SK-N-MC (cell line): ENCODE measurements around the gene FBXW11.
"Not testable (repeated sequence)": the region's sequence is repeated elsewhere in the genome, so short reads cannot be mapped to it uniquely, and the experiment has no call there.

Source experiments
- DNase-seq: peaks from one replicate; pipeline ENCODE4 v3.0.0-alpha.2; 2011; ENCODE audit warnings: low read depth, low spot score
- H3K27ac ChIP-seq: fragments of 200-600 bp; sonication (generic); 2 replicates; pipeline ENCODE4 v1.5.1; 2016; ENCODE audit warnings: mixed run types
- H3K36me3 ChIP-seq: fragments of 200-600 bp; sonication (generic); 2 replicates; pipeline ENCODE4 v1.6.1; 2017; ENCODE audit warnings: antibody characterized with exemption, low read length, mixed read lengths; ENCODE audit not compliant: insufficient read depth
- H3K4me3 ChIP-seq: fragments of 200-600 bp; sonication (generic); 2 replicates; pipeline ENCODE4 v1.5.1; 2016
- H3K9ac ChIP-seq: fragments of 200-600 bp; sonication (generic); 2 replicates; pipeline ENCODE4 v1.8.0; 2017; ENCODE audit warnings: mixed run types, mixed read lengths; ENCODE audit not compliant: insufficient read length
- H3K9me3 ChIP-seq: fragments of 200-600 bp; sonication (generic); 2 replicates; pipeline ENCODE4 v1.6.1; 2017; ENCODE audit warnings: low read depth, mild to moderate bottlenecking, antibody characterized with exemption, low read length, moderate library complexity, mixed read lengths
- EZH2 ChIP-seq: fragments of 200-600 bp; sonication (generic); IDR thresholded peaks from one replicate; pipeline ENCODE4 v1.6.1; 2017; ENCODE audit warnings: antibody characterized with exemption
- FOXP2 ChIP-seq: optimal IDR thresholded peaks from 2 replicates; pipeline ENCODE3; 2011; ENCODE audit warnings: mild to moderate bottlenecking, moderate library complexity; ENCODE audit not compliant: insufficient read depth; ENCODE audit errors: extremely low read length, control extremely low read depth
- POLR2AphosphoS5 ChIP-seq: IDR thresholded peaks from 2 replicates; pipeline ENCODE4 v1.6.1; 2012; ENCODE audit warnings: mild to moderate bottlenecking, low read depth, low read length, borderline replicate concordance

Gene FBXW11

DNA sequence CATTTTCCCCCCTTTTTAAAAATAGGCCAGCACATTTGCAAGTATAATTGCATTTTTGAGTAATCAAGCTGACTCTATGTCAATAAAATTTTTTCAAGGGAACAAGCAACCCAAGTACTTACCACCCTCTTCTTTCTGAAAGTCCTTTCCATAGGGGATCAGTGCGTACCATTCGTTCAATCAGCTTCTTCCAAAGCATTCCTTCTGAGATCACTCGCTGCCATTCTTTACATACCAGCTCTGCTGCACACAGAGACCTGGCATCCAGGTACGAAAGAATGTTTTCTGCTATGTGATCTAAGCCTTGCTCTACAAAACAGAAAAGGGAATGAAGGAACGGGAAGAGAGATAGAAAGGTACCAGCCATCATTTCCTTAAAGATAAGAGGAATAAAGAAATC lies 106.6 kb downstream of the FBXW11 start:
- Histone ChIP-seq H3K36me3 (no peaks in the 10 kb centered on the region), H3K9me3 (no peaks in the 10 kb centered on the region), H3K27ac (no peak overlapping the region), H3K4me3 (no peak overlapping the region), H3K9ac (no peak overlapping the region)
- DNase-seq = no peak
- TF ChIP-seq POLR2AphosphoS5 = no peak

DNA sequence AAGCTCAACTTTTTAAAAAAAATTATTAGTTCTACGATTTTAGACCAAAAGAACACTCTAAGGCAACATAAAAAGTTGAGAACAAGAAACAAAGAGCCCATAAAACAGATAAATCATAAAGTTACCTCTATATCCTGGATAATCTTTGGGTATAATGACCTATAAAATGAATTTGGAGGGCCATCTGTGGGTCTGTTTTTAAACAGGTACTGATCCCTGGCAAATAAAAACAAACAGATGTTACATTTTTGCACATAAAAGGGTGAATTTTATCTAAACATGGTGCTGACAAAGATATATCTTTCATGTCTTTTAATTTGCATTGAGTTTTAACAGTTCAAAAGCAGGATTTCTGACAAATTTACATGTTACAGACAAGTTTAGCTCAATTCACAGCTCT lies 107.6 kb downstream of the FBXW11 start:
- no peak for DNase-seq
- H3K4me3 ChIP-seq = no peak overlapping the region
- no peaks in the 10 kb centered on the region for H3K9me3 ChIP-seq
- H3K27ac ChIP-seq = no peak overlapping the region
- TF ChIP-seq FOXP2 (no peak), POLR2AphosphoS5 (no peak), EZH2 (no peak)
- H3K9ac ChIP-seq = no peak overlapping the region
- no peaks in the 10 kb centered on the region for H3K36me3 ChIP-seq

DNA sequence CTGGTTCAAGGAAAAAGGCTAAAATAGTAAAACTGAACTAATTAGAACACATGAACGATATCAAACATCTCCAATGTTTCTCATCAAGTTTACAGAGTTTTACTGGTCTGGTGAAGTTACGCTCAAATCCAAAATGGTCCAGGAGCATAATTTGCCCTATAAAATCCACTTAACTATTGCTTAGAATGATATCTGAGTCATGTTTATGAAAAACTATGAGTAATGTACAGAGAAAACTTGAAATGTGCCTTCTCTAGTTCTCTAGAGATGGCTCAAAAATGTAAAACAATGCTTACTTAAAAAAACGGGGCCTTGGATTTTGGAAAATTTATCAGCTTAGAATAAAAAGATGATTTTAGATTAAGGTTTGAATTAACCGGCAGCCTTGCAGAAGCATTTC lies 108.1 kb downstream of the FBXW11 start:
- Histone ChIP-seq H3K27ac (no peak overlapping the region), H3K4me3 (no peak overlapping the region), H3K9ac (no peak overlapping the region), H3K9me3 (no peaks in the 10 kb centered on the region), H3K36me3 (no peaks in the 10 kb centered on the region)
- no peak for DNase-seq
- TF ChIP-seq EZH2 (no peak), POLR2AphosphoS5 (no peak), FOXP2 (no peak)

DNA sequence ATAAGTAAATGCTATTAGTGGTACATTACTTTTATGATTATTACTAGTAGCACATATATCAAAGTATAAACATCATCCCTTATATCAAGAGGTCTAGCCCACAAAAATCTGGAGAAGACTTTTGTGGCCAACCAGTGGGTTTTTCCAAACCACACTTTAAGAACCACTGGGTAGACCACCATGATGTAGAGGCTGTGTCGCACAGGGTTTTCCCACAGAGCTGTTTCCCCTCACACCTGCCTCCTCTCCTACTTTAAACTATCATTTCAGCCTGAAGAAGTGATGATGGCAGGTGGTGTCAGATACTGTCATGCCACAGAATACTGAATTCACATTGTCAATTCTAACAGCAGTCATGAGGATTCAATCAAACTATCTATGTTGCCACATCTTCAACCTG lies 109.2 kb downstream of the FBXW11 start:
- H3K27ac ChIP-seq = no peak overlapping the region
- no peak overlapping the region for H3K4me3 ChIP-seq
- no peaks in the 10 kb centered on the region for H3K36me3 ChIP-seq
- H3K9me3 ChIP-seq = no peaks in the 10 kb centered on the region
- no peak overlapping the region for H3K9ac ChIP-seq
- TF ChIP-seq EZH2 (no peak), FOXP2 (no peak), POLR2AphosphoS5 (no peak)
- DNase-seq = no peak

DNA sequence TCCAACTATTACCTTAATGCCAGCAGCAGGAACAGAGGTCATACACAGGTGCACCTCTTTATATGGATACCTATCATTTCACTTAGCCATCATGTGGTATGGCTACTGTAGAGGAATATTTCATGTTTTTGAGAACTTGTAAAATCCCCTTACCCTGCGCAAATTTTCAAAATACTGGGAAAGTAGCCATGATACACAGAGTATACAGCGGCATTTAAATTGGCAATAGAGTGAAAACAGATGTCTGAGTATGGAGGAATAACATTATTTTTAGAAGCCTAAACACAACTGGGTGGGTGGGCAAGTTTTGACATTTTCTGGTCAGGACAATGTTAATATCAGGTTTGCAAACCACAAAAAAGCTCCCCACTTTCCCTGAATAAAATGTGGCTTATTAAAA lies 111.4 kb downstream of the FBXW11 start:
- H3K36me3 ChIP-seq = peaks cover 5% of the 10 kb centered on the region; the same call in 1 of the 2 replicates
- DNase-seq = no peak
- no peak for TF ChIP-seq EZH2
- TF ChIP-seq POLR2AphosphoS5 = no peak
- TF ChIP-seq FOXP2 = no peak
- H3K9me3 ChIP-seq = no peaks in the 10 kb centered on the region
- peak overlapping the region; percentile 16; the same call in 1 of the 2 replicates for H3K27ac ChIP-seq
- H3K9ac ChIP-seq = no peak overlapping the region
- no peak overlapping the region for H3K4me3 ChIP-seq

DNA sequence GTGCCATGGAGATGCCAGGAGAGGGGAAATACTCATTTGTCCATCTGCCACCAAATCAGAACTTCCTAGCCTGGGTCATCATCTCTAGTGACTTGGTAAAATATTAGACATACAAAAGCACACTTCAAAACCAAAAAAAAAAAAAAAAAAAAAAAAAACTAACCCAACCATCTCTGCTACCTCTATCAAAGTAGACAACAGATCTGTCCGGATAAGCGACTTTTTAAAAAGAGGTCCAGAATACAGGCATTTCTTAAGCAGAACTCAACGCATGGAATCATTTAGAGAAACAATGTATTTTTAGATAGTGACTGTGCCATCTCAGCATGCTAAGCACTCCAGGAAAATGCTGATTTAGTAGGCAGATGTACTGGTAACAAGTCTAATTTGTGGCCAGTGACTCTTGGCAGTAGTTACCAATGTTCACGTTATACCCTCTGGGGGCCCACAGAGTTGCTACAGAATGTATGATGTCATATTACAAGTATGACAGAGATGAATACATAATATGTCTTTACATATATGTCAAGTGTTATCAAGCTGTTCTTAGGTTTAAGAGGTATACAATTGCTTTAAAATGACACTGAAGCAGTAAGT lies 113.0 kb downstream of the FBXW11 start:
- peaks cover 9% of the 10 kb centered on the region; the same call in 1 of the 2 replicates for H3K36me3 ChIP-seq
- peak overlapping the region; percentile 3 for H3K9ac ChIP-seq
- TF ChIP-seq FOXP2 (no peak), POLR2AphosphoS5 (no peak)
- H3K9me3 ChIP-seq = no peaks in the 10 kb centered on the region
- H3K4me3 ChIP-seq = 0 out of 2 replicates have a peak overlapping the region, but pooled peaks have one; percentile 8
- peak; percentile 47 for DNase-seq
- peak overlapping the region; percentile 49; the same call in 1 of the 2 replicates for H3K27ac ChIP-seq

DNA sequence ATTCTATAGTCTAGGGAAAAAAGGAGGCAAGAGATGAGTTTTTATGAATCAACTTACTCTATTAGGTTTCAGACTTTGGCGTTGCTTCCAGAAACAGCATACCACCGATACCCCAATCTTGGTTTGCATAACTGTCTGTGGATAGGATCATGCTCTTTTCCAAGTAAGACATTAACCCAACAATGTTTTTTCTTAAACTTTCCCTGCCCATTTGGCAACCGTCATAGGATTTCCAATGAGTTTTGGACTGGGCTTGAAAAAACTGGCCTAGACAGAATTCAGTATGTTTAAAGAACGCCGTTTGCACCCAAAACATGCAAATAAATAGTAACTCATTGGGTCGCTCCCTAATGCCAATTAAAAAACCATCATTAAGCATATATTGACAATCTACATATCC lies 114.8 kb downstream of the FBXW11 start:
- Histone ChIP-seq H3K36me3 (peaks cover 9% of the 10 kb centered on the region; the same call in 1 of the 2 replicates), H3K4me3 (no peak overlapping the region), H3K9ac (no peak overlapping the region), H3K9me3 (no peaks in the 10 kb centered on the region), H3K27ac (no peak overlapping the region)
- TF ChIP-seq EZH2 (no peak), FOXP2 (no peak), POLR2AphosphoS5 (no peak)
- DNase-seq = no peak

DNA sequence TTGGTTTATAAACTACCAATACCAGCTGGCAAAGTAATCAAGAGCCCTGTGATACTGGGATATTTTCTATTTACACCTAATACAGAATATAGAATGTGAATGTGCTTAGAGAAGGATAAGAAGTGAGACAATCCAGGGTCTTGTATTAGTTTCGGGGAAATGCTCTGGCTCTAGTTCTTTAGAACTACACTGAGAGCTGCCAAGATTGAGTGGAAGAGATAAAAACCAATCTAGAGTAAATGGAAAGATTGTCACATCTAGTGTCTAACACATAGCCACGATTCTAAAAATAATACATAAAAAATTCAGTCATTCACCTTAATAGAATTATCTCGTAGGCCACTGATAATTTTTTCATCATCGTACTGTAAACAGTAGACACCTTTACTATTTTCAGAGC lies 115.3 kb downstream of the FBXW11 start:
- DNase-seq = no peak
- peaks cover 9% of the 10 kb centered on the region; the same call in 1 of the 2 replicates for H3K36me3 ChIP-seq
- H3K9me3 ChIP-seq = no peaks in the 10 kb centered on the region
- H3K27ac ChIP-seq = no peak overlapping the region
- no peak for TF ChIP-seq POLR2AphosphoS5
- TF ChIP-seq FOXP2 = no peak
- TF ChIP-seq EZH2 = no peak
- no peak overlapping the region for H3K9ac ChIP-seq
- no peak overlapping the region for H3K4me3 ChIP-seq

DNA sequence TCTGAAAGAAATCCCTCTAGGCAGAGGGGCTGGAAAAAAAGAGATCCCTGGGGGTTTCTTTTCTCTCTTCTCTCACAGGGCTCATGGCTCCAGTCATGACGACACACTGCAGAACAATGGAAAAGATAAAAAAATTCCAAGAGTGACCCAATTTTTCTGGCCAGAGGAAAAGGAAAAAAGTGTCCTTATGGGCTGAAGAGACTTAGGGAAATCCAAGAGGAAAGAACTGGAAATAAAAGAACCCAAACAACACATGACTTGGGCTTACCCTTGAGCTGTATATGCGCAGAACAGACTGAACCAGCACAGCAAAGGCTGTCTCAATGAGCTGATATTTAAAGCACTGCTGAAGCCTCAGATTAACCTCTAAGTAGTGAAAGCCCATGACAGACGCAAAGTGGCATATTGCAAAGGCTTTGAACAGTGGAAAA lies 118.4 kb downstream of the FBXW11 start:
- Histone ChIP-seq H3K36me3 (peaks cover 20% of the 10 kb centered on the region), H3K4me3 (no peak overlapping the region), H3K9me3 (no peaks in the 10 kb centered on the region), H3K27ac (no peak overlapping the region), H3K9ac (no peak overlapping the region)
- no peak for DNase-seq
- TF ChIP-seq EZH2 = no peak
- TF ChIP-seq FOXP2 = no peak
- no peak for TF ChIP-seq POLR2AphosphoS5

DNA sequence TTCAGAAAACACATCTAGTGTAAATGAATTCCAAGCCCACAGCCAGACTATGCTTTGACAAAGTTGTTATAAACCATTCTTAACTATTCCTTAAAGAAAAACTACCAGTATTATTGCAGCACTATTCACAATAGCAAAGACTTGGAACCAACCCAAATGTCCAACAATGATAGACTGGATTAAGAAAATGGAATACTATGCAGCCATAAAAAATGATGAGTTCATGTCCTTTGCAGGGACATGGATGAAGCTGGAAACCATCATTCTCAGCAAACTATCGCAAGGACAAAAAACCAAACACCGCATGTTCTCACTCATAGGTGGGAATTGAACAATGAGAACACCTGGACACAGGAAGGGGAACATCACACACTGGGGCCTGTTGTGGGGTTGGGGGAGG lies 120.4 kb downstream of the FBXW11 start:
- not testable (repeated sequence) for DNase-seq

More for the DNA sequence above, 120.4 kb downstream of the FBXW11 start:
- peaks cover 16% of the 10 kb centered on the region for H3K36me3 ChIP-seq
- not testable (repeated sequence) for H3K9me3 ChIP-seq, H3K9ac ChIP-seq, H3K27ac ChIP-seq, H3K4me3 ChIP-seq
